Stimulated activated CD4-positive, alpha-beta T cell treated with anti-CD3 and anti-CD28 coated beads, Interleukin-15, amount 100 ng/mL, for 48 hours (primary cell): ENCODE measurements around the gene NSRP1.
"Not testable (repeated sequence)": the region's sequence is repeated elsewhere in the genome, so short reads cannot be mapped to it uniquely, and the experiment has no call there.

Source experiments
- DNase-seq, 2 donors: peaks; one replicate each; pipeline ENCODE4 v3.0.0-alpha.2; 2020; ENCODE audit warnings: low read depth in 2 of 2

The NSRP1 gene

DNA sequence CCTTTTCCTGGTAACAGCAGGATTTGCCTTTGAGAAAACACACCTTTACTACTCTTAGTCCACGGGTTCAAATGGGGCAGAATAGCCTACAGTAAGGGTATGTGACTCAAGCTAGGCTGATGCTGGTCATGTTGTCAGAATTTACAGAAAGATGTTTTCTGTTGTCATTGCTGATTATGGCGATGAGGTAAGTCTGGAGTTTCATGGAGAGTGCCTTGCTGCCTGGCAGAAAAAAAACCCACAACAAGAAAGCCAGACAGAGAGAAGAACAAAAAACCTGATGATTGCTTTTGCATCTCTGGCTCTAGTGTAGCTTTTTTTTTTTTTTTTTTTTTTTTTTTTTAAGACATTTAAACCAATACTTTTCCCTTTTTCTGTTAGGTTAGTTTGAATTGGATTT lies 71.0 kb downstream of the NSRP1 start:
- DNase-seq: no peak

DNA sequence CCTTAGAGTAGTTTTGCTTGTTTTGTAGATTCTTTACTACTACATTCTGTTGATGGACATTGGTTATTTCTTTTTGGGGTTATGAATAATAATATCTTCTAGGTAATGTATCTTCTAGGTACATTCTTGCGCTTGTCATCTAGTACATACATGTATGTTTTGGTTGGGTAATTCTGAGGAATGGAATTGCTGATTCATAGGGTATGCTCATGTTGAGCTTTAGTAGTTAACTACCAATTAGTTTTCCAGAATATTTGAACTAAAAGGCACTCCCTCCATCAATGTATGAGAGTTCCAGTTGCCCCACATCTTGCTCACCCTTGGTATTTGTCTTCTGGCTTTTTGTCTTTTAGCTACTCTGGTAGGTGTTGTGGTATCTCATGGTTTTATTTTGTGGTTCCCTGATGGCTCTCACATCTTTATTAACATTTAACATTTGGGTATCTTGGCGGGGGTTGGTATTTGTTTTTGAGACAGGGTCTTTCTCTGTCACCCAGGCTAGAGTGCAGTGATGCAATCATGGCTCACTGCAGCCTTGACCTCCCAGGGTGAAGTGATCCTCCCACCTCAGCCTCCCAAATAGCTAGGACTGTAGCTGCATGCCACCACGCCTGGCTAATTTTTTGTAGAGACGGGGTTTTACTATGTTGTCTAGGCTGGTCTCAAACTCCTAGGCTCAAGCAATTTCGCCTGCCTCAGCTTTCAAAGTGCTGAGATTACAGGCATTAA lies 71.8 kb downstream of the NSRP1 start:
- DNase-seq: no peak

DNA sequence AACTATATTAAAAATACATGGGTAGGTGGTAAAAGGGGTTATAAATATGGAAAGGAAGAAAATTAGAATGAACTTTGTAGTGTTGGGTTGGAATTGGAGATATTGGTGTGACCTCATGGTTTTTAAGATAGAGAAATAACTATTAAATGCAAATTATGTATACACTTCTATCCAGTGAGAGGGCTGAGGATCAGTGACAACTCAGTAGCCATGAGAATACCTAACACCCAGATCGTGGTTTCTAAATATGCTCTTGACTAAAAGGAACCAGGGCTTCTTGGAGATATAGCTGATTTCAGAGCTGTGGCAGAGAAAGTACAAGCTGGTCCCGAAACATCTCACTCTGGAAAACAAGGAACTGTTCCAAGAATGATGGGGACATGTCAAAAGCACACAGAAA lies 74.5 kb downstream of the NSRP1 start:
- DNase-seq: no peak

GRCh38 chr17:30196504-30196903 lies 79.9 kb downstream of the NSRP1 start:
- no peak for DNase-seq

GRCh38 chr17:30197416-30197815 lies 80.8 kb downstream of the NSRP1 start:
- DNase-seq: no peak

DNA sequence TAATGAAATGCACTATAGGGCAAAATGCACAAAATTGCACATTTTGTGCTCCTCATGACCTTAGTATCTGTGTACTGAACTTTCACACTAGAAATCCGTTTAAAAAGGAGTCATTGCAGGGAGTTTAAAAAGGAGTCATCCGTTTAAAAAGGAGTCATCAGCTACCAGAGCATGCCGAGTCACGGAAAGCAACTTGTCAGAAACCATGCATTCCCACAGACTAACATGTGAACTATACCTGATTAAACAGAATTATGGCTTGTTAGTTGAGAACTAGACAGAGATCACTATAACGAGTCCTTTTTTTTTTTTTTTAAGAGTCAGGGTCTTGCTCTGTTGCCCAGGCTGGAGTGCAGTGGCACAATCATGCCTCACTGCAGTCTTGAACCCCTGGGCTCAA lies 83.0 kb downstream of the NSRP1 start:
- no peak for DNase-seq

DNA sequence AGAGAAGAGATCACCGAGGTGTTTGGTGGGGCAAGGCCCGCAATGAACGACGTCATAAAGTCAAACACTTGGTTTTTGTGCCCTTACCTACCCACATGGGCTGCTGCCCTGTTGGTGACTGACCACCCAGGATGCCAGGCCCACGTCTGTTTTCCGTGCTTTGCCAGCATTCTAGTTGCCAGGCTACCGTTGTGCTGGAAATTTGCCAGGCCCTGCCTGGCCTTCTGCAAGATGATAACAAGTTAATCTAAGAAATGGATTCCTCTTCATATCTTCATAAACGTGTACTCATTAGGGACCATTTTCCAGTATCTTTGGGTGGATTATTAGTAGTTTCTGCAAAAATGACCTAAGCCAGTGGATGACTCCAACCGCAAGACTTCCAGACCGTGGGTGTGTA lies 83.5 kb downstream of the NSRP1 start:
- no peak for DNase-seq

DNA sequence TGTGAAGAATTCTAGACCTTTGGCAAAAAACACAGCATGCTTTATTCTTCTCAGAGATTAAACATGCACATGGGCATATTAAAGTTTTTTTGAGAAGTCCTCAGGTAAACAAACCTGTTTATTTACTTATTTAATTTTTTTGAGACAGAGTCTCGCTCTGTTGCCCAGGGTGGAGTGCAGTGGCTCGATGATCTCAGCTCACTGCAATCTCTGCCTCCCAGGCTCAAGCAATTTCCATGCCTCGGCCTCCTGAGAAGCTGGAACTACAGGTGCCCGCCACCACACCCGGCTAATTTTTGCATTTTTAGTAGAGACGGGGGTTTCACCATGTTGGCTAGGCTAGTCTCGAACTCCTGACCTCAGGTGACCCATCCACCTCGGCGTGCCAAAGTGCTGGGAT lies 84.0 kb downstream of the NSRP1 start:
- DNase-seq: not testable (repeated sequence)

DNA sequence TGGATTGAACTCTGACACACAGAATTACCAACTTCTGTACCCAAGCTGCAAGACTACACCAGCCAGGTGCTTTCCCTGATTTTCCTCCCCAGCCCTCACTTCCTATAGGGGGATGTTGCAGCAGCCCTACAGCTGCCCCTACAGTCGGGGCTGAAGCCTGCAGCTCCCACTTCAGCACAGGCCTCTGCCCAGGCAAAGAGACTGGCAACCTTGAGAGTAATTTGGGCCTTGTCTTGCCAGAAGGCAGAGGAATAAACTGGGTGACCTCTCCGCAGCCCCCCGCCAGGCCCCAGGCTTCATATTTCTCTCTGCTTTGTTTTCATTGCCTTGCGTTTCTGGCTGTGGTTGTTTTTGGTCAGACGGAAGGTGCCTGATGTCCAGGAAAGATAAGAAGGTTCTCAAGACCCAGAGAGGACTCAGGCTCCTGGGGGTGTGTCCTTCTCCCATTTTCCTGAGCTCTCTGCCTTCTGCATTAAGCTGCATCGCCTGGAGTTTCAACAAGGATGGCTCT lies 86.9 kb downstream of the NSRP1 start:
- DNase-seq: no peak

GRCh38 chr17:30207655-30208054 lies 91.0 kb downstream of the NSRP1 start:
- no peak for DNase-seq

- DNase-seq: no peak
Observed at GRCh38 chr17:30208214-30208613, 91.6 kb downstream of the NSRP1 start.

GRCh38 chr17:30209930-30210329 lies 93.3 kb downstream of the NSRP1 start:
- no peak for DNase-seq

DNA sequence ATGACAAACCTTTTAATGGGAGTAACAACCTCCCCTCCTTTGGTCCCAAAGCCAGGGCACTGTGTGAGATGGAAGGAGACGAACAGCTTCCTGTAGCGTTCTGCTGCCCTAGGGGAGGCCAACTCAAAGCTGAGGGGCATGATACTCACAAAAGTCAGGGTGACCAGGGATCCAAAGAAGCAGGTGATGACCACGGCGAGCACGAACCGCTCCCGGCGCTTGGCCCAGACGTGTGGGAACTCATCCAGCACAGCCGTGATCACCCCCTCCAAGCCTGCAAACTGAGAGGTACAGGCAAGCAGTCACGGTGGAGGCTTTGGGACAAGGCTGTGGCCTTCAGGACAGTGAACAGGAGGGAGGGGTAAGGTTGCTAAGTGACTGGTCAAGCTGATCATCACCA lies 93.8 kb downstream of the NSRP1 start:
- no peak for DNase-seq

DNA sequence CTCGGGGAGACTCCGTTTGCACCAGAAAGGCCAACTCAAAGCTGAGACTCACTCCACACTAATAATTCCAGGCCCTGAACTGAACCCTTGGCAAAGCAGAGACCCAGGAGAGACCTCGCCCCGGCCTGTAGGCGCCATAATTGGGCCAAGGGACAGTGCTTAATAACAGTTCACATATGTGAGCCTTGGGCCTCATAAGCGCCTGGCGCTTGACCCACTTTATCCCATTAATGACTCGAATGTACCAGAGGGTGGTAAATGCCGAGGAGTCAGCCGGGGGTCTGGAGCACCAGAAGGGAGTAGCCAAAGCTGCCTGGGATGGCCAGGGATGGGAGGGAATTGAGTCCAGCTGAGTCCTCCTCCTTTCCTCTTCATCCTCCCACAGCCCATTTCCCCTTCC lies 94.3 kb downstream of the NSRP1 start:
- DNase-seq: no peak

GRCh38 chr17:30211371-30211770 lies 94.8 kb downstream of the NSRP1 start:
- DNase-seq: no peak

DNA sequence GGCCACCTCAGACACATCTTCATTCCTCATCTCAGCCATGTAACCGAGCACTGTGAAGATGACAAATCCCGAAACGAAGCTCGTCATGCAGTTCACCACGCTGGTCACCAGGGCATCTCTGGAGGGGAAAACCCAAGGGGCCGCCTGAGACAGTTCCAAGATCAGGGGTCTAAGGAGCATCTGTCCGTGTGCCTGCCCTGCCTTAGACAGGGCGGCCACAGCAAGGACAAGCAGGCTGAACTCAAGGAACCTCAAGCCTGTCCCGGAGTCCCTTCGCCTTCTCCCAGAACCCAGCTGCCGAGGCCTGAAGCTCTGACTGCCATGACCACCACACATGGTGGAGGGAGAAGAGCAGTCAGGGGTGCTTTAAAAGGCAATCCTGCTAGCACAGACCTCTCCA lies 96.1 kb downstream of the NSRP1 start:
- no peak for DNase-seq

DNA sequence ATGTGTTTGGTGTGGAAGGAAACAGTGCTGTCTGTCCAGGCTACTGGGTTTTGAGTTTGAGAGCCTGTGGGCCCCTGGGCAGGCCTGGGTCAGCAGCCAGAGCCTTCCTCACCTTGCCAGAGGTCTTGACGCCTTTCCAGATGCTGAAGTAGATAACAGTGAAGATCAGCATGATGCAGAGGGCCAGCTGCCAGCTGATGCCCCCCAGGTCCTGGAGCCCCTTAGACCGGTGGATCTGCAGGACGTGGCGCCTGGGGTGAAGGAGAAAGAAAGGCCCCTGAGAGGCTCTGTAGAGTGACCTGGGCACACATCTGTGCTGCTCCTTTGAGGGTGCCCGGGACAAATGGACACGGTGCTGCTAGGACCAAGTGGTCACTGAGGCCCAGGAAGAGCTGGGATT lies 100.4 kb downstream of the NSRP1 start:
- DNase-seq: no peak

- no peak for DNase-seq
Observed at GRCh38 chr17:30217746-30218245, 101.2 kb downstream of the NSRP1 start.

GRCh38 chr17:30218799-30219198 lies 102.2 kb downstream of the NSRP1 start:
- DNase-seq: no peak

DNA sequence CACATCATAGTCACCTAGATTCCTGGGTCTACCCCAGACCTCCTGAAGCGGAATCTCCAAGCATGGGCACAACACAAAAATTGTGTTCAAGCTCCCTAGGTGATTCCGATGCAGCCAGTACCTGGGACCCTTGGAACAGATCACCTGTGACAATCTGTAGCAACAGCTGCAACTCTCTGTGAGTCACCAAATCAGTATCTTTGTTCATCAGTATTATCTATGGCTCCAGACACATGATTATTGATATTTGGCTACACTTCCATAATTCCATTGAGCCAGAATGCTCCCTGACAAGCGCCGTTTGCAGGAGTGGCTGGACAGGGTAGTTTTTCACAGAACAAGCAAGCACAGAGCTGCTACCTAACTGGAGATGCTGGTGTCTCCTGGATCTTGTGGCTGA lies 102.7 kb downstream of the NSRP1 start:
- no peak for DNase-seq

- no peak for DNase-seq
Observed at GRCh38 chr17:30219833-30220232, 103.2 kb downstream of the NSRP1 start.

- DNase-seq: no peak
Observed at GRCh38 chr17:30220414-30220813, 103.8 kb downstream of the NSRP1 start.

DNA sequence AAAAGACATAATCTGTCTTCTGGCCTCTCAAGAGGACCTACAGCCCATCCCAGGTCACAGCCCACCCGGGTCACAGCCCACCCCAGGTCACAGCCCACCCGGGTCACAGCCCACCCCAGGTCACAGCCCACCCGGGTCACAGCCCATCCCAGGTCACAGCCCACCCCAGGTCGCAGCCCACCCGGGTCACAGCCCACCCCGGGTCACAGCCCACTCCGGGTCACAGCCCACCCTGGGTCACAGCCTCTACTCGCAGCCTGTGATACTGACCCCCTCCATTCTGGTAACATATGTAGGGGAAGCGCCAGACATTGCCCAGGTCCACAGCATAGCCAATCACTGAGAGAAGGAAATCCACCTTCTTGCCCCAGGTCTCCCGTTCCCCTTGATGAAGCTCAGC lies 104.7 kb downstream of the NSRP1 start:
- DNase-seq: no peak

- no peak for DNase-seq
Observed at GRCh38 chr17:30222251-30222650, 105.6 kb downstream of the NSRP1 start.
